Activated naive CD4-positive, alpha-beta T cell treated with anti-CD3 and anti-CD28 coated beads for 36 hours (primary cell): ENCODE data around the gene SMARCC2. TPM values are rescaled to one million over a fixed set of nuclear protein-coding genes. Genes with fewer than 3 reads are reported as not detected.

Experiments used
- CTCF ChIA-PET: fragments of 350-600 bp; sonication (Branson Sonifier 250); formaldehyde crosslinking; loops from one replicate; lab custom pipeline; 2021; ENCODE audit warnings: antibody characterized with exemption; lab: Charles Lee
- DNase-seq: peaks from one replicate; pipeline ENCODE4 v3.0.0-alpha.2; 2020
- H3K27ac Mint-ChIP-seq: one replicate; pipeline ENCODE4 v1.8.0; 2021; ENCODE audit warnings: mild to moderate bottlenecking, mixed read lengths
- H3K27me3 Mint-ChIP-seq: one replicate; pipeline ENCODE4 v1.8.0; 2021; ENCODE audit warnings: low read depth, mixed read lengths
- H3K36me3 Mint-ChIP-seq: one replicate; pipeline ENCODE4 v1.8.0; 2021; ENCODE audit warnings: low read depth, mixed read lengths
- H3K4me1 Mint-ChIP-seq: one replicate; pipeline ENCODE4 v1.8.0; 2021; ENCODE audit warnings: low read depth, mixed read lengths
- H3K4me3 Mint-ChIP-seq: one replicate; pipeline ENCODE4 v1.8.0; 2021; ENCODE audit warnings: mild to moderate bottlenecking, moderate library complexity, mixed read lengths
- H3K9me3 Mint-ChIP-seq: one replicate; pipeline ENCODE4 v1.8.0; 2021; ENCODE audit warnings: mixed read lengths
- intact Hi-C: fragments of 100-400 bp; cut with micrococcal nuclease; formaldehyde crosslinking; loops from one replicate; pipeline ENCODE4 v1.15.1; 2023
- total RNA-seq, 2 experiments: library from RNA; stranded (reverse); gene quantifications; one replicate each; pipeline ENCODE4 v1.2.3, GENCODE V29; 2021

The SMARCC2 gene
- total RNA-seq, 2 experiments from 2014 or later, result 75.8 to 79.0 TPM

GRCh38 chr12:56223571-56224101 lies 34.4 kb upstream of the SMARCC2 start:
- H3K36me3 Mint-ChIP-seq, result peaks cover 12% of the 10 kb centered on the region
- H3K4me3 Mint-ChIP-seq, result peak overlapping the region; percentile 99
- intact Hi-C loops, result loop anchor here (1.0 to 5.0 kb wide), 17 partner anchors 17 to 502 kb away; partner anchors contain the start of genes ANKRD52, CS, IL23A and MYL6B
- H3K27me3 Mint-ChIP-seq, result no peaks in the 10 kb centered on the region
- H3K27ac Mint-ChIP-seq, result peak overlapping the region; percentile 93
- no peak for DNase-seq
- CTCF ChIA-PET, result interaction anchor here (0.6 to 3.9 kb wide), 6 partner anchors 17 to 395 kb away, joined by 3 to 40 read pairs (median 20); partner anchors contain the start of genes ESYT1 and ZC3H10
- H3K4me1 Mint-ChIP-seq, result peaks cover 37% of the 10 kb centered on the region
- no peaks in the 10 kb centered on the region for H3K9me3 Mint-ChIP-seq

GRCh38 chr12:56222531-56222895 lies 33.2 kb upstream of the SMARCC2 start:
- Mint-ChIP-seq H3K4me1 (peaks cover 37% of the 10 kb centered on the region), H3K4me3 (peak overlapping the region; percentile 99)

GRCh38 chr12:56221757-56222530 lies 32.7 kb upstream of the SMARCC2 start, which contains the start of gene RNF41:
Gene RNF41 (minus strand): TSS chr12:56221922. CDS start chr12:56214047, 7,875 bp downstream.
- CTCF ChIA-PET, result interaction anchor here (0.6 to 3.9 kb wide), 24 partner anchors 11 to 282 kb away, joined by 3 to 40 read pairs (median 4); partner anchors contain the start of genes ANKRD52, ESYT1, SMARCC2 and ZC3H10
- Mint-ChIP-seq H3K4me3 (peak within 1 kb of the TSS; percentile 99), H3K27me3 (no peaks in the 10 kb centered on the region), H3K9me3 (no peaks in the 10 kb centered on the region), H3K27ac (peak within 1 kb of the TSS; percentile 93), H3K4me1 (peaks cover 37% of the 10 kb centered on the region), H3K36me3 (peaks cover 7% of the 10 kb centered on the region)
- DNase-seq, result peak; percentile 95
- intact Hi-C loops, result loop anchor here (1.0 to 5.0 kb wide), 4 partner anchors 112 to 465 kb away; partner anchors contain the start of genes PTGES3 and PYM1

More at GRCh38 chr12:56222531-56222895, 33.2 kb upstream of the SMARCC2 start:
- CTCF ChIA-PET, result interaction anchor here (0.6 to 3.9 kb wide), 20 partner anchors 11 to 281 kb away, joined by 3 to 40 read pairs (median 6); partner anchors contain the start of genes ANKRD52, ESYT1, SMARCC2 and ZC3H10
- DNase-seq, result no peak
- Mint-ChIP-seq H3K27ac (peak overlapping the region; percentile 93), H3K36me3 (peaks cover 12% of the 10 kb centered on the region), H3K27me3 (no peaks in the 10 kb centered on the region), H3K9me3 (no peaks in the 10 kb centered on the region)
- intact Hi-C loops, result loop anchor here (1.0 to 5.0 kb wide), 4 partner anchors 112 to 465 kb away; partner anchors contain the start of genes PTGES3 and PYM1

GRCh38 chr12:56221232-56221756 lies 32.0 kb upstream of the SMARCC2 start:
- Mint-ChIP-seq H3K4me1 (peaks cover 39% of the 10 kb centered on the region), H3K36me3 (peaks cover 6% of the 10 kb centered on the region)
- no peak for DNase-seq

GRCh38 chr12:56220611-56221231 lies 31.4 kb upstream of the SMARCC2 start:
- H3K9me3 Mint-ChIP-seq, result no peaks in the 10 kb centered on the region
- H3K4me3 Mint-ChIP-seq, result peak overlapping the region; percentile 99
- H3K4me1 Mint-ChIP-seq, result peaks cover 39% of the 10 kb centered on the region
- peak overlapping the region; percentile 93 for H3K27ac Mint-ChIP-seq
- peaks cover 2% of the 10 kb centered on the region for H3K36me3 Mint-ChIP-seq
- CTCF ChIA-PET, result interaction anchor here (0.9 to 3.9 kb wide), 7 partner anchors 14 to 243 kb away, joined by 3 to 40 read pairs (median 22); partner anchors contain the start of genes ANKRD52, SMARCC2 and ZC3H10
- intact Hi-C loops, result loop anchor here (5.0 kb wide), 3 partner anchors 293 to 467 kb away; partner anchors contain the start of genes PTGES3 and PYM1
- DNase-seq, result no peak
- no peaks in the 10 kb centered on the region for H3K27me3 Mint-ChIP-seq

More at GRCh38 chr12:56221232-56221756, 32.0 kb upstream of the SMARCC2 start:
- Mint-ChIP-seq H3K27ac (peak overlapping the region; percentile 93), H3K9me3 (no peaks in the 10 kb centered on the region), H3K4me3 (peak overlapping the region; percentile 99), H3K27me3 (no peaks in the 10 kb centered on the region)
- CTCF ChIA-PET, result interaction anchor here (0.6 to 3.9 kb wide), 19 partner anchors 12 to 250 kb away, joined by 3 to 40 read pairs (median 5); partner anchors contain the start of genes ANKRD52, ESYT1, SMARCC2 and ZC3H10
- intact Hi-C loops, result loop anchor here (5.0 kb wide), 3 partner anchors 294 to 466 kb away; partner anchors contain the start of genes PTGES3 and PYM1

- H3K9me3 Mint-ChIP-seq, result no peaks in the 10 kb centered on the region
- intact Hi-C loops, result loop anchor here (5.0 kb wide), 3 partner anchors 293 to 467 kb away; partner anchors contain the start of genes PTGES3 and PYM1
- CTCF ChIA-PET, result interaction anchor here (0.9 to 3.9 kb wide), 2 partner anchors 28 to 94 kb away, joined by 3 to 22 read pairs; no protein-coding TSS in a partner anchor
- no peak for DNase-seq
- H3K27ac Mint-ChIP-seq, result no peak overlapping the region
- peaks cover 33% of the 10 kb centered on the region for H3K4me1 Mint-ChIP-seq
- no peak overlapping the region for H3K4me3 Mint-ChIP-seq
- no peaks in the 10 kb centered on the region for H3K27me3 Mint-ChIP-seq
- H3K36me3 Mint-ChIP-seq, result peaks cover 7% of the 10 kb centered on the region
These were observed 30.6 kb upstream of the SMARCC2 start for GRCh38 chr12:56219840-56220239.

- intact Hi-C loops, result no loop called here
- H3K27ac Mint-ChIP-seq, result no peak overlapping the region
- no peak for DNase-seq
- CTCF ChIA-PET, result interaction anchor here (0.6 to 1.7 kb wide), 5 partner anchors 9 to 98 kb away, joined by 3 to 6 read pairs (median 4); no protein-coding TSS in a partner anchor
- H3K9me3 Mint-ChIP-seq, result no peaks in the 10 kb centered on the region
- peaks cover 16% of the 10 kb centered on the region for H3K4me1 Mint-ChIP-seq
- no peaks in the 10 kb centered on the region for H3K27me3 Mint-ChIP-seq
- H3K4me3 Mint-ChIP-seq, result no peak overlapping the region
- peaks cover 17% of the 10 kb centered on the region for H3K36me3 Mint-ChIP-seq
These were observed 27.2 kb upstream of the SMARCC2 start for GRCh38 chr12:56216461-56216860.

- intact Hi-C loops, result no loop called here
- no peaks in the 10 kb centered on the region for H3K9me3 Mint-ChIP-seq
- peaks cover 11% of the 10 kb centered on the region for H3K4me1 Mint-ChIP-seq
- CTCF ChIA-PET, result interaction anchor here (1.0 kb wide), 1 partner anchor 8 kb away, joined by 3 read pairs; no protein-coding TSS in a partner anchor
- no peak for DNase-seq
- H3K4me3 Mint-ChIP-seq, result no peak overlapping the region
- H3K27ac Mint-ChIP-seq, result no peak overlapping the region
- H3K27me3 Mint-ChIP-seq, result no peaks in the 10 kb centered on the region
- peaks cover 27% of the 10 kb centered on the region for H3K36me3 Mint-ChIP-seq
These were observed 24.6 kb upstream of the SMARCC2 start for GRCh38 chr12:56213878-56214277.

- Mint-ChIP-seq H3K4me1 (peaks cover 11% of the 10 kb centered on the region), H3K27me3 (no peaks in the 10 kb centered on the region), H3K4me3 (no peak overlapping the region), H3K27ac (no peak overlapping the region), H3K36me3 (peaks cover 28% of the 10 kb centered on the region), H3K9me3 (no peaks in the 10 kb centered on the region)
- intact Hi-C loops, result no loop called here
- CTCF ChIA-PET, result no interaction called here
- peak; percentile 54 for DNase-seq
These were observed 23.1 kb upstream of the SMARCC2 start for GRCh38 chr12:56212361-56212760.

GRCh38 chr12:56208006-56208405 lies 18.7 kb upstream of the SMARCC2 start:
- Mint-ChIP-seq H3K9me3 (no peaks in the 10 kb centered on the region), H3K36me3 (peaks cover 23% of the 10 kb centered on the region), H3K27ac (no peak overlapping the region), H3K4me1 (peaks cover 4% of the 10 kb centered on the region), H3K27me3 (no peaks in the 10 kb centered on the region), H3K4me3 (no peak overlapping the region)
- DNase-seq, result no peak
- intact Hi-C loops, result no loop called here
- CTCF ChIA-PET, result interaction anchor here (0.6 to 5.2 kb wide), 5 partner anchors 11 to 145 kb away, joined by 3 to 40 read pairs (median 9); partner anchors contain the start of genes ANKRD52 and RNF41
